ENCODE results near the gene P2RY11.

P2RY11 gene

GRCh38 chr19:10107817-10108367, 3.6 kb upstream of the P2RY11 start:
- no peak overlapping the region for H3K4me3 ChIP-seq (ENCODE audit: low read depth in 1 of 2, low read length in 2 of 2)

GRCh38 chr19:10109528-10109927, 2.0 kb upstream of the P2RY11 start:
- Histone ChIP-seq H3K4me1 (ENCODE audit: control insufficient read depth in 1 of 2, insufficient read depth in 2 of 2, low read length in 2 of 2) (peaks cover 4 to 28% of the 10 kb centered on the region in 2 donors), H3K9me3 (ENCODE audit: control insufficient read depth in 1 of 2, low read length in 2 of 2) (no peaks in the 10 kb centered on the region), H3K27me3 (ENCODE audit: low read depth, low read length) (no peaks in the 10 kb centered on the region), H3K27ac (ENCODE audit: low read length) (no peak overlapping the region), H3K4me3 (ENCODE audit: low read depth in 1 of 2, low read length in 2 of 2) (no peak overlapping the region), H3K36me3 (ENCODE audit: control insufficient read depth in 1 of 2, insufficient read depth in 2 of 2, low read length in 2 of 2) (peaks cover 20 to 52% of the 10 kb centered on the region in 2 donors)

More at GRCh38 chr19:10107817-10108367, 3.6 kb upstream of the P2RY11 start:
- H3K9me3 ChIP-seq (ENCODE audit: control insufficient read depth in 1 of 2, low read length in 2 of 2), result no peaks in the 10 kb centered on the region
- H3K27ac ChIP-seq (ENCODE audit: low read length), result no peak overlapping the region
- H3K27me3 ChIP-seq (ENCODE audit: low read depth, low read length), result no peaks in the 10 kb centered on the region
- peaks cover 4 to 22% of the 10 kb centered on the region in 2 donors for H3K4me1 ChIP-seq (ENCODE audit: control insufficient read depth in 1 of 2, insufficient read depth in 2 of 2, low read length in 2 of 2)
- peaks cover 20 to 46% of the 10 kb centered on the region in 2 donors for H3K36me3 ChIP-seq (ENCODE audit: control insufficient read depth in 1 of 2, insufficient read depth in 2 of 2, low read length in 2 of 2)

GRCh38 chr19:10110076-10110971, 1.2 kb upstream of the P2RY11 start:
- H3K27ac ChIP-seq (ENCODE audit: low read length), result no peak overlapping the region
- no peak overlapping the region for H3K4me3 ChIP-seq (ENCODE audit: low read depth in 1 of 2, low read length in 2 of 2)
- H3K4me1 ChIP-seq (ENCODE audit: control insufficient read depth in 1 of 2, insufficient read depth in 2 of 2, low read length in 2 of 2), result peaks cover 4 to 28% of the 10 kb centered on the region in 2 donors
- H3K36me3 ChIP-seq (ENCODE audit: control insufficient read depth in 1 of 2, insufficient read depth in 2 of 2, low read length in 2 of 2), result peaks cover 20 to 60% of the 10 kb centered on the region in 2 donors
- H3K9me3 ChIP-seq (ENCODE audit: control insufficient read depth in 1 of 2, low read length in 2 of 2), result no peaks in the 10 kb centered on the region
- H3K27me3 ChIP-seq (ENCODE audit: low read depth, low read length), result no peaks in the 10 kb centered on the region

- Histone ChIP-seq H3K36me3 (ENCODE audit: control insufficient read depth in 1 of 2, insufficient read depth in 2 of 2, low read length in 2 of 2) (peaks cover 20 to 66% of the 10 kb centered on the region in 2 donors), H3K4me3 (ENCODE audit: low read depth in 1 of 2, low read length in 2 of 2) (no peak overlapping the region)
These were observed 548 bp upstream of the P2RY11 start for GRCh38 chr19:10110972-10111317.

DNA sequence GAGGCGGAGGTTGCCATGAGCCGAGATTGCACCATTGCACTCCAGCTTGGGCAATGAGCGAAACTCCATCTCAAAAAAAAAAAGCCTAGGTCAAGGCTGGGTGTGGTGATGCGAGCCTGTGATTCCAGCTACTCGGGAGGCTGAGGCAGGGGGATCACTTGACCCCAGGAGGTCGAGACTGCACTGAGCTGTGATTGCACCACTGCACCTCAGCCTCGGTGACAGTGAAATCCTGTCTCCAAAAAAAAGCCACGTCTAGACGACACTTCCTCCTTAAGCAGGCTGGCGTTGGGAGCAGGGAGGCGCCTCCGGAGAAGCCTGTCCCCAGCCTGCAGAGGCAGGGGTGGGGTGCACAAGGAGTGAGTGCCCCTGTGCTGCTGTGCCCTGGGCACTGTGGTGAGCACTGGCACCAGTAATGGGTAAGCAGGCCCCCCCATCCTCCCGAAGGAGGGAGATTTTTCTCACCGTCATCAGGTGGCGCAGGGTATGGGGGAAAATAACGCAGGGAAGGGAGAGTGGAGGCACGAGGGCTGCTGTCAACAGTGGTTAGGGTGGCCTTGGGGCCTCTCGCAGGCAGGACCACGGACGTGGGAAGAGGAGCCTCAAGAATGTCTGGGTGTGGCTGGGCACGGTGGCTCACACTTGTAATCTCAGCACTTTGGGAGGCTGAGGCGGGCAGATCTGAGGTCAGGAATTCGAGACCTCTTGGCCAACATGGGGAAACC, 706 bp downstream of the P2RY11 start:
- Histone ChIP-seq H3K4me3 (ENCODE audit: low read depth in 1 of 2, low read length in 2 of 2) (no peak overlapping the region), H3K27me3 (ENCODE audit: low read depth, low read length) (no peaks in the 10 kb centered on the region), H3K9me3 (ENCODE audit: control insufficient read depth in 1 of 2, low read length in 2 of 2) (no peaks in the 10 kb centered on the region), H3K27ac (ENCODE audit: low read length) (no peak overlapping the region), H3K36me3 (ENCODE audit: control insufficient read depth in 1 of 2, insufficient read depth in 2 of 2, low read length in 2 of 2) (peaks cover 29 to 78% of the 10 kb centered on the region in 2 donors), H3K4me1 (ENCODE audit: control insufficient read depth in 1 of 2, insufficient read depth in 2 of 2, low read length in 2 of 2) (peaks cover under 1 to 16% of the 10 kb centered on the region in 2 donors)

More at GRCh38 chr19:10110972-10111317, 548 bp upstream of the P2RY11 start:
- Histone ChIP-seq H3K27me3 (ENCODE audit: low read depth, low read length) (no peaks in the 10 kb centered on the region), H3K4me1 (ENCODE audit: control insufficient read depth in 1 of 2, insufficient read depth in 2 of 2, low read length in 2 of 2) (peaks cover 4 to 22% of the 10 kb centered on the region in 2 donors), H3K27ac (ENCODE audit: low read length) (no peak overlapping the region), H3K9me3 (ENCODE audit: control insufficient read depth in 1 of 2, low read length in 2 of 2) (no peaks in the 10 kb centered on the region)

GRCh38 chr19:10112895-10113591, 1.6 kb downstream of the P2RY11 start:
- no peak overlapping the region for H3K27ac ChIP-seq (ENCODE audit: low read length)
- H3K27me3 ChIP-seq (ENCODE audit: low read depth, low read length), result no peaks in the 10 kb centered on the region
- peaks cover 0 to 16% of the 10 kb centered on the region in 2 donors for H3K4me1 ChIP-seq (ENCODE audit: control insufficient read depth in 1 of 2, insufficient read depth in 2 of 2, low read length in 2 of 2)
- peaks cover 26 to 76% of the 10 kb centered on the region in 2 donors for H3K36me3 ChIP-seq (ENCODE audit: control insufficient read depth in 1 of 2, insufficient read depth in 2 of 2, low read length in 2 of 2)
- no peak overlapping the region for H3K4me3 ChIP-seq (ENCODE audit: low read depth in 1 of 2, low read length in 2 of 2)
- H3K9me3 ChIP-seq (ENCODE audit: control insufficient read depth in 1 of 2, low read length in 2 of 2), result no peaks in the 10 kb centered on the region

- Histone ChIP-seq H3K4me3 (ENCODE audit: low read depth in 1 of 2, low read length in 2 of 2) (no peak overlapping the region), H3K27ac (ENCODE audit: low read length) (no peak overlapping the region), H3K9me3 (ENCODE audit: control insufficient read depth in 1 of 2, low read length in 2 of 2) (no peaks in the 10 kb centered on the region), H3K36me3 (ENCODE audit: control insufficient read depth in 1 of 2, insufficient read depth in 2 of 2, low read length in 2 of 2) (peaks cover 23 to 70% of the 10 kb centered on the region in 2 donors), H3K4me1 (ENCODE audit: control insufficient read depth in 1 of 2, insufficient read depth in 2 of 2, low read length in 2 of 2) (peaks cover 0 to 18% of the 10 kb centered on the region in 2 donors), H3K27me3 (ENCODE audit: low read depth, low read length) (no peaks in the 10 kb centered on the region)
These were observed 2.1 kb downstream of the P2RY11 start for GRCh38 chr19:10113592-10113963.

DNA sequence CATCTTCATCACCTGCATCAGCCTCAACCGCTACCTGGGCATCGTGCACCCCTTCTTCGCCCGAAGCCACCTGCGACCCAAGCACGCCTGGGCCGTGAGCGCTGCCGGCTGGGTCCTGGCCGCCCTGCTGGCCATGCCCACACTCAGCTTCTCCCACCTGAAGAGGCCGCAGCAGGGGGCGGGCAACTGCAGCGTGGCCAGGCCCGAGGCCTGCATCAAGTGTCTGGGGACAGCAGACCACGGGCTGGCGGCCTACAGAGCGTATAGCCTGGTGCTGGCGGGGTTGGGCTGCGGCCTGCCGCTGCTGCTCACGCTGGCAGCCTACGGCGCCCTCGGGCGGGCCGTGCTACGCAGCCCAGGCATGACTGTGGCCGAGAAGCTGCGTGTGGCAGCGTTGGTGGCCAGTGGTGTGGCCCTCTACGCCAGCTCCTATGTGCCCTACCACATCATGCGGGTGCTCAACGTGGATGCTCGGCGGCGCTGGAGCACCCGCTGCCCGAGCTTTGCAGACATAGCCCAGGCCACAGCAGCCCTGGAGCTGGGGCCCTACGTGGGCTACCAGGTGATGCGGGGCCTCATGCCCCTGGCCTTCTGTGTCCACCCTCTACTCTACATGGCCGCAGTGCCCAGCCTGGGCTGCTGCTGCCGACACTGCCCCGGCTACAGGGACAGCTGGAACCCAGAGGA, 2.6 kb downstream of the P2RY11 start:
- H3K4me3 ChIP-seq (ENCODE audit: low read depth in 1 of 2, low read length in 2 of 2), result no peak overlapping the region
- peaks cover 4 to 23% of the 10 kb centered on the region in 2 donors for H3K4me1 ChIP-seq (ENCODE audit: control insufficient read depth in 1 of 2, insufficient read depth in 2 of 2, low read length in 2 of 2)
- no peaks in the 10 kb centered on the region for H3K9me3 ChIP-seq (ENCODE audit: control insufficient read depth in 1 of 2, low read length in 2 of 2)
- no peak overlapping the region for H3K27ac ChIP-seq (ENCODE audit: low read length)
- peaks cover 23 to 66% of the 10 kb centered on the region in 2 donors for H3K36me3 ChIP-seq (ENCODE audit: control insufficient read depth in 1 of 2, insufficient read depth in 2 of 2, low read length in 2 of 2)
- H3K27me3 ChIP-seq (ENCODE audit: low read depth, low read length), result no peaks in the 10 kb centered on the region

GRCh38 chr19:10114651-10115391, 3.3 kb downstream of the P2RY11 start:
- Histone ChIP-seq H3K36me3 (ENCODE audit: control insufficient read depth in 1 of 2, insufficient read depth in 2 of 2, low read length in 2 of 2) (peaks cover 17 to 59% of the 10 kb centered on the region in 2 donors), H3K4me1 (ENCODE audit: control insufficient read depth in 1 of 2, insufficient read depth in 2 of 2, low read length in 2 of 2) (peaks cover 5 to 28% of the 10 kb centered on the region in 2 donors), H3K9me3 (ENCODE audit: control insufficient read depth in 1 of 2, low read length in 2 of 2) (no peaks in the 10 kb centered on the region), H3K27me3 (ENCODE audit: low read depth, low read length) (no peaks in the 10 kb centered on the region), H3K4me3 (ENCODE audit: low read depth in 1 of 2, low read length in 2 of 2) (no peak overlapping the region), H3K27ac (ENCODE audit: low read length) (no peak overlapping the region)
